HTERT RPE-1 (cell line): ENCODE data around the gene KCNMB2.
"Not testable (repeated sequence)": the region's sequence is repeated elsewhere in the genome, so short reads cannot be mapped to it uniquely, and the experiment has no call there.

Experiments used
- in situ Hi-C: fragments of 300-500 bp; cut with MboI; formaldehyde crosslinking; loops from 4 replicates; pipeline ENCODE4 v1.14.3; 2020; ENCODE audit warnings: low sequenced_read_pairs

Gene KCNMB2

GRCh38 chr3:178847190-178847589 lies 311.0 kb downstream of the KCNMB2 start:
- in situ Hi-C loops: no loop called here

- in situ Hi-C loops: no loop called here
These were observed 313.1 kb downstream of the KCNMB2 start for GRCh38 chr3:178849199-178849910.

- in situ Hi-C loops: no loop called here
These were observed 314.4 kb downstream of the KCNMB2 start for GRCh38 chr3:178850450-178851190.

- in situ Hi-C loops: no loop called here
These were observed 315.3 kb downstream of the KCNMB2 start for GRCh38 chr3:178851564-178851963.

- in situ Hi-C loops: no loop called here
These were observed 320.6 kb downstream of the KCNMB2 start for GRCh38 chr3:178856804-178857203.

DNA sequence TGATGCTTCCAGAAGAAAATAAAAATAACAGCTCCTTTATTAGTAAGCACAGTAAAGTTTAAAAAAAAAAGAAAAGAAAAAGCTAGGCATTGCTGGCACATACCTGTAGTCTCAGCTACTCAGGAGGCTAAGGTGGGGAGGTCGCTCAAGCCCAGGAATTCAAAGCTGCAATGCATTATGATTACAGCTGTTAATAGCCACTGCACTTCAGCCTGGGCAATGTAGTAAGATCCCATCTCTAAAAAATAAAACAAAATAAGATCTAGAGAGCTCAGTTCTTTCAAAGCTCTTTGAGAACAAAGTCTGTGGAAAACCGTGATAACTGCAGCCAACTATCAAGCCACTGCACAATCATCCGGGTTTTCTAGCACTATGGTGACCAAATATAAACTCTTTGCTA lies 323.1 kb downstream of the KCNMB2 start:
- in situ Hi-C loops: no loop called here

DNA sequence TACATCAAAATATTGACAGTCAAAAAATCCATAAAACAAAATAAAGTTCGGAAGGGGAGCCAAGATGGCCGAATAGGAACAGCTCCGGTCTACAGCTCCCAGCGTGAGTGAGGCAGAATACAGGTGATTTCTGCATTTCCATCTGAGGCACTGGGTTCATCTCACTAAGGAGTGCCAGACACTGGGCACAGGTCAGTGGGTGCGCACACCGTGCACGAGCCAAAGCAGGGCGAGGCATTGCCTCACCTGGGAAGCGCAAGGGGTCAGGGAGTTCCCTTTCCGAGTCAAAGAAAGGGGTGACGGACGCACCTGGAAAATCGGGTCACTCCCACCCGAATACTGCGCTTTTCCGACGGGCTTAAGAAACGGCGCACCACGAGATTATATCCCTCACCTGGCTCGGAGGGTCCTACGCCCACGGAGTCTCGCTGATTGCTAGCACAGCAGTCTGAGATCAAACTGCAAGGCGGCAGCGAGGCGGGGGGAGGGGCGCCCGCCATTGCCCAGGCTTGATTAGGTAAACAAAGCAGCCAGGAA lies 323.7 kb downstream of the KCNMB2 start:
- in situ Hi-C loops: not testable (repeated sequence)

GRCh38 chr3:178868681-178869080 lies 332.4 kb downstream of the KCNMB2 start:
- in situ Hi-C loops: no loop called here

GRCh38 chr3:178870085-178870484 lies 333.8 kb downstream of the KCNMB2 start:
- in situ Hi-C loops: no loop called here

DNA sequence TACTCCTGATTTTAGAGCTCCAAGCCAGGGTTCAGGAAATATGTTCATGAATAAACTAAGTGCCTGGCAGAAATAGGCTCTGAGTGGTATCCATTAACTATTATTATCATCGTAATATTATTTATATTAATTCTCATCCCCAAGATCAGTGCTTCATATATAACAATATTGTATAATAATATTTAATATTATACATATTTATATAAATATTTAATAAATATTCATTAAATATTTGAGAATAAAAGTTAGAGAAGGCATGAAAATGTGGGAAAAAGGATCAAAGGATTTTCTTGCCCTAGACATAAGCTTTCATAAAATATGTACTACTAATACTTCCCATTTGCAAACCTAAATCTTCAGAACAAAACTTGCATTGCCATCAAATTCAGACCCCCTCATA lies 338.9 kb downstream of the KCNMB2 start:
- in situ Hi-C loops: no loop called here

GRCh38 chr3:178875836-178876235 lies 339.6 kb downstream of the KCNMB2 start:
- in situ Hi-C loops: no loop called here

- in situ Hi-C loops: no loop called here
These were observed 344.0 kb downstream of the KCNMB2 start for GRCh38 chr3:178880274-178880673.
